ENCODE measurements around the gene PLA2G4B. TPM values are rescaled to one million over a fixed set of nuclear protein-coding genes. Genes with fewer than 3 reads are reported as not detected.

Gene PLA2G4B
- total RNA-seq, 6 experiments from 2014 or later, result 0.31 to 7.3 (median 4.7) TPM

GRCh38 chr15:41881920-41882688 lies 43.5 kb downstream of the PLA2G4B start:
- Histone ChIP-seq H3K36me3 (no peaks in the 10 kb centered on the region), H3K27me3 (no peaks in the 10 kb centered on the region), H3K4me1 (peaks cover 0 to 52% (median 25%) of the 10 kb centered on the region in 4 donors), H3K9me3 (no peaks in the 10 kb centered on the region), H3K27ac (peak overlapping the region in 1 of 3 donors; percentile 69), H3K4me3 (no peak overlapping the region)
- 30% methylated on average over 19 of the region's 81 CpGs for WGBS (ENCODE audit: insufficient coverage, low coverage, low lambda C conversion rate, missing lambda C conversion rate)
- ATAC-seq, result no peak
- intact Hi-C loops (cut with DNase I), result no loop called here
- DNase-seq, result no peak
- TF ChIP-seq CTCF (IDR thresholded peaks at IDR 0.05) (no peak), POLR2A (IDR thresholded peaks at IDR 0.05) (no peak)

- no peaks in the 10 kb centered on the region for H3K27me3 ChIP-seq
- no peaks in the 10 kb centered on the region for H3K9me3 ChIP-seq
- H3K4me3 ChIP-seq, result no peak overlapping the region
- peak; percentile 9 to 39 (median 25) for ATAC-seq
- DNase-seq, result peak; percentile 46 to 78 (median 70)
- intact Hi-C loops (cut with DNase I), result no loop called here
- peaks cover 0 to 52% (median 25%) of the 10 kb centered on the region in 4 donors for H3K4me1 ChIP-seq
- peak overlapping the region in 1 of 3 donors; percentile 69 for H3K27ac ChIP-seq
- 76% methylated on average over 7 of the region's 14 CpGs for WGBS (ENCODE audit: insufficient coverage, low coverage, low lambda C conversion rate, missing lambda C conversion rate)
- H3K36me3 ChIP-seq, result no peaks in the 10 kb centered on the region
- no peak for TF ChIP-seq CTCF (IDR thresholded peaks at IDR 0.05)
- TF ChIP-seq POLR2A (IDR thresholded peaks at IDR 0.05), result no peak
Observed at GRCh38 chr15:41882689-41883483, 44.2 kb downstream of the PLA2G4B start.

GRCh38 chr15:41883484-41883825 lies 44.8 kb downstream of the PLA2G4B start:
- H3K4me1 ChIP-seq, result peaks cover 0 to 52% (median 25%) of the 10 kb centered on the region in 4 donors
- no peaks in the 10 kb centered on the region for H3K27me3 ChIP-seq
- H3K27ac ChIP-seq, result peak overlapping the region in 1 of 3 donors; percentile 69
- no peak overlapping the region for H3K4me3 ChIP-seq
- intact Hi-C loops (cut with DNase I), result no loop called here
- no CpG with 5 or more reads among the region's 2 CpGs for WGBS (ENCODE audit: insufficient coverage, low coverage, low lambda C conversion rate, missing lambda C conversion rate)
- peak; percentile 53 to 78 (median 74) for DNase-seq
- no peaks in the 10 kb centered on the region for H3K9me3 ChIP-seq
- peak; percentile 34 to 56 (median 48) for ATAC-seq
- no peaks in the 10 kb centered on the region for H3K36me3 ChIP-seq
- TF ChIP-seq CTCF (IDR thresholded peaks at IDR 0.05), result no peak

GRCh38 chr15:41884458-41884857 lies 45.8 kb downstream of the PLA2G4B start:
- Histone ChIP-seq H3K36me3 (no peaks in the 10 kb centered on the region), H3K27me3 (no peaks in the 10 kb centered on the region), H3K27ac (peak overlapping the region in 1 of 3 donors; percentile 69), H3K4me3 (no peak overlapping the region), H3K4me1 (peaks cover 0 to 52% (median 25%) of the 10 kb centered on the region in 4 donors), H3K9me3 (no peaks in the 10 kb centered on the region)
- peak; percentile 66 to 82 (median 76) for ATAC-seq
- TF ChIP-seq POLR2A (IDR thresholded peaks at IDR 0.05) (no peak), CTCF (IDR thresholded peaks at IDR 0.05) (no peak)
- intact Hi-C loops (cut with DNase I), result no loop called here
- peak; percentile 71 to 89 (median 88) for DNase-seq
- WGBS (ENCODE audit: insufficient coverage, low coverage, low lambda C conversion rate, missing lambda C conversion rate), result 29% methylated on average over 7 of the region's 7 CpGs
